H9 (cell line): ENCODE data around the gene NSRP1. TPM values are rescaled to one million over a fixed set of nuclear protein-coding genes. Genes with fewer than 3 reads are reported as not detected.

Experiments used
- DNase-seq: peaks from one replicate; pipeline ENCODE4 v3.0.0-alpha.2; 2017
- H2AFZ ChIP-seq: one replicate; pipeline ENCODE4 v1.6.1; 2013; ENCODE audit warnings: mild to moderate bottlenecking, low read length, control low read depth, moderate library complexity
- H2AK5ac ChIP-seq: 2 replicates; pipeline ENCODE4 v1.6.1; 2013; ENCODE audit warnings: low read length, control low read depth, mixed read lengths; ENCODE audit not compliant: insufficient read length
- H2BK120ac ChIP-seq: one replicate; pipeline ENCODE4 v1.6.1; 2013; ENCODE audit warnings: low read depth, mild to moderate bottlenecking, low read length, control low read depth, inconsistent platforms; ENCODE audit not compliant: poor library complexity, severe bottlenecking
- H2BK12ac ChIP-seq: 2 replicates; pipeline ENCODE4 v1.6.1; 2013; ENCODE audit warnings: low read length, control low read depth, mixed read lengths, low read depth; ENCODE audit not compliant: insufficient read length
- H2BK15ac ChIP-seq: 2 replicates; pipeline ENCODE4 v1.6.1; 2013; ENCODE audit warnings: low read depth, low read length, control low read depth
- H2BK20ac ChIP-seq: one replicate; pipeline ENCODE4 v1.6.1; 2013; ENCODE audit warnings: low read depth, mild to moderate bottlenecking, low read length, control low read depth, inconsistent platforms; ENCODE audit not compliant: poor library complexity, severe bottlenecking
- H2BK5ac ChIP-seq: 2 replicates; pipeline ENCODE4 v1.6.1; 2013; ENCODE audit warnings: low read length, control low read depth, mixed read lengths; ENCODE audit not compliant: insufficient read length
- H3K14ac ChIP-seq: 2 replicates; pipeline ENCODE4 v1.6.1; 2013; ENCODE audit warnings: low read length, control low read depth; ENCODE audit not compliant: insufficient read depth
- H3K18ac ChIP-seq: 2 replicates; pipeline ENCODE4 v1.6.1; 2013; ENCODE audit warnings: low read depth, mild to moderate bottlenecking, mixed read lengths, low read length, control low read depth; ENCODE audit not compliant: insufficient read length
- H3K23ac ChIP-seq: 2 replicates; pipeline ENCODE4 v1.6.1; 2013; ENCODE audit warnings: low read length, control low read depth, mixed read lengths, low read depth; ENCODE audit not compliant: insufficient read length
- H3K23me2 ChIP-seq: 2 replicates; pipeline ENCODE4 v1.6.1; 2013; ENCODE audit warnings: low read depth, mild to moderate bottlenecking, mixed read lengths, low read length, control low read depth; ENCODE audit not compliant: insufficient read length, poor library complexity, severe bottlenecking
- H3K27ac ChIP-seq: 2 replicates; pipeline ENCODE4 v1.5.1; 2013; ENCODE audit warnings: low read length, control low read depth, mixed read lengths, low read depth; ENCODE audit not compliant: insufficient read length
- H3K27me3 ChIP-seq: 2 replicates; pipeline ENCODE4 v1.6.1; 2013; ENCODE audit warnings: low read length, control low read depth, inconsistent platforms; ENCODE audit not compliant: insufficient read depth
- H3K4ac ChIP-seq: 2 replicates; pipeline ENCODE4 v1.6.1; 2013; ENCODE audit warnings: low read depth, mild to moderate bottlenecking, control low read depth, inconsistent platforms, low read length, moderate library complexity
- H3K4me1 ChIP-seq: 2 replicates; pipeline ENCODE4 v1.6.1; 2013; ENCODE audit warnings: low read length, control low read depth, inconsistent platforms; ENCODE audit not compliant: insufficient read depth
- H3K4me2 ChIP-seq: 2 replicates; pipeline ENCODE4 v1.6.1; 2013; ENCODE audit warnings: low read length, control low read depth, mixed read lengths; ENCODE audit not compliant: insufficient read length, insufficient read depth
- H3K56ac ChIP-seq: 2 replicates; pipeline ENCODE4 v1.6.1; 2013; ENCODE audit warnings: low read depth, mild to moderate bottlenecking, mixed read lengths, low read length, control low read depth; ENCODE audit not compliant: insufficient read length
- H3K79me1 ChIP-seq: 2 replicates; pipeline ENCODE4 v1.6.1; 2013; ENCODE audit warnings: low read depth, mild to moderate bottlenecking, moderate library complexity, low read length, control low read depth, inconsistent platforms; ENCODE audit not compliant: insufficient read depth, poor library complexity, severe bottlenecking
- H3K79me2 ChIP-seq: 2 replicates; pipeline ENCODE4 v1.6.1; 2013; ENCODE audit warnings: low read length, control low read depth, inconsistent platforms; ENCODE audit not compliant: insufficient read depth
- H3K9ac ChIP-seq: 2 replicates; pipeline ENCODE4 v1.6.1; 2013; ENCODE audit warnings: low read length, control low read depth, mixed read lengths; ENCODE audit not compliant: insufficient read length; ENCODE audit errors: extremely low read depth
- H3K9me3 ChIP-seq: one replicate; pipeline ENCODE4 v1.6.1; 2013; ENCODE audit warnings: low read depth, low read length, inconsistent platforms; ENCODE audit not compliant: control insufficient read depth
- H3T11ph ChIP-seq: one replicate; pipeline ENCODE4 v1.6.1; 2013; ENCODE audit warnings: mild to moderate bottlenecking, low read length, control low read depth, inconsistent platforms
- H4K20me1 ChIP-seq: one replicate; pipeline ENCODE4 v1.6.1; 2013; ENCODE audit not compliant: control insufficient read depth, insufficient read length, insufficient read depth
- H4K5ac ChIP-seq: 2 replicates; pipeline ENCODE4 v1.6.1; 2013; ENCODE audit warnings: low read depth, mild to moderate bottlenecking, mixed read lengths, low read length, control low read depth; ENCODE audit not compliant: insufficient read length
- H4K8ac ChIP-seq: replicated peaks from 2 replicates; pipeline ENCODE4 v1.6.1; 2013; ENCODE audit warnings: low read length, control low read depth, mixed read lengths, low read depth; ENCODE audit not compliant: insufficient read length
- H4K91ac ChIP-seq: 2 replicates; pipeline ENCODE4 v1.6.1; 2013; ENCODE audit warnings: low read depth, mild to moderate bottlenecking, moderate library complexity, mixed read lengths, low read length, control low read depth; ENCODE audit not compliant: insufficient read length
- H3K27ac Mint-ChIP-seq, 3 experiments: 2 replicates in 2 of 3; 3 replicates in 1 of 3; pipeline ENCODE4 v1.8.0; 2020 to 2021; ENCODE audit warnings: mixed read lengths in 3 of 3, mild to moderate bottlenecking in 1 of 3, moderate library complexity in 1 of 3
- H3K27me3 Mint-ChIP-seq: 2 replicates; pipeline ENCODE4 v1.8.0; 2021; ENCODE audit warnings: low read depth, mild to moderate bottlenecking, moderate library complexity, mixed read lengths
- H3K36me3 Mint-ChIP-seq, 3 experiments: 2 replicates in 2 of 3; 3 replicates in 1 of 3; pipeline ENCODE4 v1.8.0; 2020 to 2021; ENCODE audit warnings: low read depth in 3 of 3, mixed read lengths in 3 of 3; ENCODE audit not compliant: insufficient read depth in 1 of 3
- H3K4me1 Mint-ChIP-seq, 2 experiments: 2 replicates each; pipeline ENCODE4 v1.8.0; 2020; ENCODE audit warnings: mixed read lengths in 2 of 2
- H3K4me3 Mint-ChIP-seq, 2 experiments: 2 replicates in 1 of 2; 3 replicates in 1 of 2; pipeline ENCODE4 v1.8.0; 2020 to 2021; ENCODE audit warnings: mild to moderate bottlenecking in 2 of 2, mixed read lengths in 2 of 2, moderate library complexity in 1 of 2
- H3K9me3 Mint-ChIP-seq, 2 experiments: 2 replicates in 1 of 2; 3 replicates in 1 of 2; pipeline ENCODE4 v1.8.0; 2020; ENCODE audit warnings: mild to moderate bottlenecking in 2 of 2, mixed read lengths in 2 of 2, moderate library complexity in 1 of 2
- WGBS: extraction: QIAGEN DNeasy Blood & Tissue Kit; methylation state at CpG from one replicate; pipeline ENCODE4 v1.1.7; 2013; ENCODE audit warnings: missing lambda C conversion rate, low lambda C conversion rate, mixed read lengths; ENCODE audit not compliant: insufficient read length; ENCODE audit errors: extremely low coverage; 5-methylcytosine and 5-hydroxymethylcytosine counted together
- total RNA-seq: library from RNA; stranded (reverse); gene quantifications from 2 replicates; pipeline ENCODE4 v1.2.1, GENCODE V29; 2021
- TF ChIP-seq, protein P1 (sequence below): fragments of 200-600 bp; sonication (generic); conservative IDR thresholded peaks from 3 replicates; pipeline ENCODE4 v1.8.0; 2021; ENCODE audit warnings: antibody characterized with exemption, mild to moderate bottlenecking

NSRP1 gene
- total RNA-seq, 1 experiment from 2014 or later = 33.3 TPM

DNA sequence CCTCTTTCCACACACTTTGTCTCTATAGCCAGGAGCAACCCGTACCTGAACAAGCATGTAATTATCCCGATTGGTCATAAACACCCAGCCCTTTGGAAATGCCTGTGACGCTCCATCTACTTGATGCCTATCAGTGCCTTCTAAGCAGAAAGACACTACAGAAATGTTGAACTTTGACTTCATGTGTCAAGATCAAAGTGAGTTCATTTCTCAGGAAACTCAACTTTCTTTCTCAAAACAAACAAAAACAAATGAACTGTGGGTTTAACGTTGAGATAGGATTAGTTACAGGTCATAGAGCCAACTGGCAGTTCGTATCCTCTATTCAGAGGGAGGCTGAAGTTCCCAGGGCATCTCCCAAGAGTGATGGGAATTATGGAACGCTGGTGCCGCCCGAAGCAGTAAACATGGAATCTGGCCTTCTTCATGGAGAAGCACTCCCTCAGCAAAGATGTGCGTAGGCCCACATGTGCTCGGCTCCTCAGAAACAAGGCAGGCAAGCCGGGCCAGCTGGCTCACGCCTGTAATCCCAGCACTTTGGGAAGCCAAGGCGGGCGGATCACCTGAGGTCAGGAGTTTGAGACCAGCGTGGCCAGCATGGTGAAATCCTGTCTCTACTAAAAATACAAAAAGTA lies 109.4 kb downstream of the NSRP1 start:
- H3K23ac ChIP-seq = no peak overlapping the region
- H3K4me2 ChIP-seq = no peak overlapping the region
- no peaks in the 10 kb centered on the region for H3K9me3 ChIP-seq
- no peaks in the 10 kb centered on the region for H3K27me3 ChIP-seq
- no peaks in the 10 kb centered on the region for H3K79me1 ChIP-seq
- no peak overlapping the region for H3T11ph ChIP-seq
- no CpG with 5 or more reads among the region's 15 CpGs for WGBS
- Mint-ChIP-seq H3K4me1 (peaks cover 16 to 20% of the 10 kb centered on the region in 2 experiments), H3K27ac (no peak overlapping the region), H3K36me3 (no peaks in the 10 kb centered on the region), H3K27me3 (peaks cover 23% of the 10 kb centered on the region), H3K4me3 (no peak overlapping the region), H3K9me3 (no peaks in the 10 kb centered on the region)
- no peak overlapping the region for H3K18ac ChIP-seq
- H3K27ac ChIP-seq = no peak overlapping the region
- no peak overlapping the region for H2BK5ac ChIP-seq
- H3K4ac ChIP-seq = no peak overlapping the region
- no peak overlapping the region for H3K9ac ChIP-seq
- H3K14ac ChIP-seq = no peak overlapping the region
- H3K4me1 ChIP-seq = no peaks in the 10 kb centered on the region
- no peak overlapping the region for H4K8ac ChIP-seq
- no peak overlapping the region for H2AK5ac ChIP-seq
- H2BK12ac ChIP-seq = no peak overlapping the region
- H4K5ac ChIP-seq = no peak overlapping the region
- DNase-seq = no peak
- H2BK120ac ChIP-seq = no peak overlapping the region
- H2BK20ac ChIP-seq = no peak overlapping the region
- H3K23me2 ChIP-seq = peaks cover 4% of the 10 kb centered on the region
- TF ChIP-seq, protein P1, sequence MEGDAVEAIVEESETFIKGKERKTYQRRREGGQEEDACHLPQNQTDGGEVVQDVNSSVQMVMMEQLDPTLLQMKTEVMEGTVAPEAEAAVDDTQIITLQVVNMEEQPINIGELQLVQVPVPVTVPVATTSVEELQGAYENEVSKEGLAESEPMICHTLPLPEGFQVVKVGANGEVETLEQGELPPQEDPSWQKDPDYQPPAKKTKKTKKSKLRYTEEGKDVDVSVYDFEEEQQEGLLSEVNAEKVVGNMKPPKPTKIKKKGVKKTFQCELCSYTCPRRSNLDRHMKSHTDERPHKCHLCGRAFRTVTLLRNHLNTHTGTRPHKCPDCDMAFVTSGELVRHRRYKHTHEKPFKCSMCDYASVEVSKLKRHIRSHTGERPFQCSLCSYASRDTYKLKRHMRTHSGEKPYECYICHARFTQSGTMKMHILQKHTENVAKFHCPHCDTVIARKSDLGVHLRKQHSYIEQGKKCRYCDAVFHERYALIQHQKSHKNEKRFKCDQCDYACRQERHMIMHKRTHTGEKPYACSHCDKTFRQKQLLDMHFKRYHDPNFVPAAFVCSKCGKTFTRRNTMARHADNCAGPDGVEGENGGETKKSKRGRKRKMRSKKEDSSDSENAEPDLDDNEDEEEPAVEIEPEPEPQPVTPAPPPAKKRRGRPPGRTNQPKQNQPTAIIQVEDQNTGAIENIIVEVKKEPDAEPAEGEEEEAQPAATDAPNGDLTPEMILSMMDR = no peak
- no peak overlapping the region for H2BK15ac ChIP-seq
- no peak overlapping the region for H3K56ac ChIP-seq
- no peak overlapping the region for H4K91ac ChIP-seq
- H3K79me2 ChIP-seq = no peaks in the 10 kb centered on the region
- no peak overlapping the region for H2AFZ ChIP-seq
- no peaks in the 10 kb centered on the region for H4K20me1 ChIP-seq
